22Rv1 (cell line): ENCODE measurements around the gene TLE1.

ENCODE experiments used
- CTCF ChIP-seq: fragments of 450-650 bp; IDR thresholded peaks from 2 replicates; pipeline ENCODE4 v1.5.1; 2017; ENCODE audit warnings: mild to moderate bottlenecking
- ZFX ChIP-seq: fragments of 450-650 bp; IDR thresholded peaks from 2 replicates; pipeline ENCODE4 v1.6.1; 2017; ENCODE audit warnings: antibody characterized with exemption, borderline replicate concordance

DNA sequence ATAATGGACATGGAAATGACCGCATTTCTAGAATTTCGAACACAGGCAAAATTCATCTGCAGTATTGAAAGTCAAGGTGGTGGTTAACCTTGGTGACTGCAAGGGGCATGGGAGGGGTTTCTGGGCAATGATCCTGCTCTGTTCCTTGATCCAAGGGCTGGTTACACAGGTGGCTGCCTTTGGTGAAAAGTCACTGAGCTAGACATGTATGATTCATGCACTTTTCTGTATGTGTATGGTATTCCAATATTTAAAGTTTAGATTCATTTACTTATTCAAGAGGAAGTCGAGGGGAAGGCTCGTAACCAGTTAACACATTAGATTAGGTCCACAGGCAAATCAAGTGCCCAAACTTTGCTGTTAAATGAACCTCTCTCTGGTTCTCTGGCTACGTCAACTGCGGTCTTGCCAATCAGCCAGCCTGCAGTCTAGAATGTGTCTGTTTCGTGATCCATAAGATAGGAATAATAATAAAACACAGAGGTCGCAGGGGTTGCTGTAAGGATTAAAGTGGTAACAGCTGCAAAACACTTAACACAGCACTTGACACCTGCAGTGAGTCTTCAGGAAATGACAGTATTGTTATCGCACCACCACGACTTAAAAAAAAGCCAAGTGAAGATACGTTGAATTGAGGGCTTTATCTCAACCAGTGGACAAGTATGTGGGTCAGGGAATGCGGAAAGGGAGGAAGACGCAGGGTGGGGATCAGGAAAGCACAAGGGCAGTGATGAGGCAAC lies 92.5 kb downstream of the TLE1 start:
- TF ChIP-seq CTCF (no peak), ZFX (no peak)
